ENCODE results near the gene SCRG1. TPM values are rescaled to one million over a fixed set of nuclear protein-coding genes. Genes with fewer than 3 reads are reported as not detected.

SCRG1 gene
- total and polyA plus RNA-seq, 2 donors (not counting 3 experiments of a cell fraction or from before 2014, with no cell fraction given) = not detected

DNA sequence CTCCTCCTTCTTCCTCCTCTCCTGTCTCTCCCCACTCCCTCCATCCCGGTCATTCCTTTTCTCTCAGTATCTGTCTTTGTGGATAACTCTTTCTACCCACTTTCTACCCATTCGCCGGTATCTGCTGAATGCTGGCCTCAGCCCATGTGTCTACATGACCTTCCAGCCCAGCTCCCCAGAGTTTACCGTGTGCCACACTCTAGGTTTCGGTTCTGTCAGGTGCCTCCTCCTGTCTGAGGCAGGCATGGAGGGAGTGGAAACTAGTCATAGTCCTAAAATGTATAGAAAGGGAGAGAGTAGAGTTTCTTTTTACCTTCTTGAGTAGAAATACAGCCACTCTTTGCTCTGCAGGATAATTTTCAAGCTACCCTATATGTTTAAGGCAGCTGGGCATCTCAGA is 33.5 kb upstream of the SCRG1 start:
- DNase-seq (ENCODE audit: low read depth, low spot score) = no peak
- CTCF ChIA-PET = no interaction called here
- dilution Hi-C loops (cut with MboI; ENCODE audit: extremely low pct_ligation_motif_present, low sequenced_read_pairs) = no loop called here

DNA sequence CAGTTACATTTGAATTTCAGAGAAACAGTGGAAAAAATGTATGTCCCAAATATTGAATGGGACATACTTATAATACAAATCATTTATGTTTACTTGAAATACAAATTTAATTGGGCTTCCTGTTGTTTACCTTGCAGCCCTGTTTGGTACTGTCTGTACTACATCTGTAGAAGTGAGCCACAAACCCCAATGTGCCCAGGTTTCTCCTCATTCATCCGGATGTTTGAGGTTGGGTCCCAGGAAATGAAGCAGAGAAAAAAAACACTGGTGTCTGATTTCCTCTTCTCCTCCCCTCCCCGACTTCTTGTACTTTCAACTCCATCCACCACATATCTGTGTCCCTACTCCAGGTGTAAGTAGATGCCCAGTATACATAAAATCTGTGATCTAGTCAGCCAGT is 27.1 kb upstream of the SCRG1 start:
- no peak for DNase-seq (ENCODE audit: low read depth, low spot score)
- no peak for FAIRE-seq
- H3K27me3 ChIP-seq (ENCODE audit: control insufficient read depth in 2 of 2, insufficient read depth in 2 of 2, low read length in 2 of 2) = no peaks in the 10 kb centered on the region
- no peak overlapping the region for H3K4me3 ChIP-seq (replicated peaks in 1 of 3; ENCODE audit: insufficient read depth in 1 of 3, low read depth in 1 of 3, low read length in 3 of 3)
- no peak overlapping the region for H2AFZ ChIP-seq (ENCODE audit: low read depth, low read length)
- H4K20me1 ChIP-seq (replicated peaks; ENCODE audit: control insufficient read depth, extremely low read depth, insufficient read depth, low read length) = no peaks in the 10 kb centered on the region
- H3K4me1 ChIP-seq (ENCODE audit: control insufficient read depth, extremely low read depth, insufficient read depth, low read length) = no peaks in the 10 kb centered on the region
- no peaks in the 10 kb centered on the region for H3K9me1 ChIP-seq (replicated peaks; ENCODE audit: control insufficient read depth, extremely low read depth, insufficient read depth, low read length)
- dilution Hi-C loops (cut with MboI; ENCODE audit: extremely low pct_ligation_motif_present, low sequenced_read_pairs) (no loop called here), intact Hi-C loops (cut with micrococcal nuclease) (no loop called here)
- no peak overlapping the region for H3K9ac ChIP-seq (replicated peaks; ENCODE audit: extremely low read depth, insufficient read depth, low read length)
- no peak overlapping the region for H3K4me2 ChIP-seq (ENCODE audit: insufficient read depth, low read length)
- H3K27ac ChIP-seq (ENCODE audit: insufficient read depth, low read depth, low read length) = no peak overlapping the region
- ChIA-PET POLR2A (no interaction called here), CTCF (interaction anchor here (0.9 to 1.0 kb wide), 4 partner anchors 10 to 125 kb away, joined by 3 to 4 read pairs (median 3); no protein-coding TSS in a partner anchor)
- no TSS peak for BruUV-seq (replicated peaks)
- no peaks in the 10 kb centered on the region for H3K79me2 ChIP-seq (ENCODE audit: control insufficient read depth, insufficient read depth, low read length)
- no peaks in the 10 kb centered on the region for H3K9me3 ChIP-seq (replicated peaks; ENCODE audit: control insufficient read depth, insufficient read depth, low read length)
- no peak for TF ChIP-seq EZH2 (IDR thresholded peaks at IDR 0.05; ENCODE audit: borderline replicate concordance, low read depth, low read length, severe bottlenecking)
- TF ChIP-seq FOS (IDR thresholded peaks at IDR 0.05; ENCODE audit: borderline replicate concordance, insufficient read depth, low read length) = no peak
- no peak for TF ChIP-seq JUN (IDR thresholded peaks at IDR 0.05; ENCODE audit: borderline replicate concordance, insufficient read depth, insufficient read length, low read depth)
- no peak for TF ChIP-seq GATA2 (IDR thresholded peaks at IDR 0.05; ENCODE audit: insufficient read depth, insufficient read length, low read depth, low read length)
- TF ChIP-seq, protein P1, sequence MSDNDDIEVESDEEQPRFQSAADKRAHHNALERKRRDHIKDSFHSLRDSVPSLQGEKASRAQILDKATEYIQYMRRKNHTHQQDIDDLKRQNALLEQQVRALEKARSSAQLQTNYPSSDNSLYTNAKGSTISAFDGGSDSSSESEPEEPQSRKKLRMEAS (IDR thresholded peaks at IDR 0.05; ENCODE audit: insufficient read depth, insufficient read length) = no peak
- no peak for TF ChIP-seq POLR2AphosphoS5 (IDR thresholded peaks at IDR 0.05; ENCODE audit: insufficient read depth, low read depth, low read length)
- TF ChIP-seq MYC (IDR thresholded peaks at IDR 0.05; ENCODE audit: low read depth, low read length) = no peak
- no peak for TF ChIP-seq POLR2A (IDR thresholded peaks at IDR 0.05; ENCODE audit: low read depth, low read length)
- TF ChIP-seq, protein P2, sequence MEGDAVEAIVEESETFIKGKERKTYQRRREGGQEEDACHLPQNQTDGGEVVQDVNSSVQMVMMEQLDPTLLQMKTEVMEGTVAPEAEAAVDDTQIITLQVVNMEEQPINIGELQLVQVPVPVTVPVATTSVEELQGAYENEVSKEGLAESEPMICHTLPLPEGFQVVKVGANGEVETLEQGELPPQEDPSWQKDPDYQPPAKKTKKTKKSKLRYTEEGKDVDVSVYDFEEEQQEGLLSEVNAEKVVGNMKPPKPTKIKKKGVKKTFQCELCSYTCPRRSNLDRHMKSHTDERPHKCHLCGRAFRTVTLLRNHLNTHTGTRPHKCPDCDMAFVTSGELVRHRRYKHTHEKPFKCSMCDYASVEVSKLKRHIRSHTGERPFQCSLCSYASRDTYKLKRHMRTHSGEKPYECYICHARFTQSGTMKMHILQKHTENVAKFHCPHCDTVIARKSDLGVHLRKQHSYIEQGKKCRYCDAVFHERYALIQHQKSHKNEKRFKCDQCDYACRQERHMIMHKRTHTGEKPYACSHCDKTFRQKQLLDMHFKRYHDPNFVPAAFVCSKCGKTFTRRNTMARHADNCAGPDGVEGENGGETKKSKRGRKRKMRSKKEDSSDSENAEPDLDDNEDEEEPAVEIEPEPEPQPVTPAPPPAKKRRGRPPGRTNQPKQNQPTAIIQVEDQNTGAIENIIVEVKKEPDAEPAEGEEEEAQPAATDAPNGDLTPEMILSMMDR (IDR thresholded peaks at IDR 0.05; ENCODE audit: extremely low read depth in 1 of 2, insufficient read depth in 1 of 2, low read depth in 1 of 2, low read length in 2 of 2) = no peak
- H3K36me3 ChIP-seq (ENCODE audit: control insufficient read depth in 2 of 2, extremely low read depth in 1 of 2, insufficient read depth in 2 of 2, low read length in 2 of 2) = no peaks in the 10 kb centered on the region

More for the DNA sequence above, 33.5 kb upstream of the SCRG1 start:
- H3K9ac ChIP-seq (replicated peaks; ENCODE audit: extremely low read depth, insufficient read depth, low read length) = no peak overlapping the region
- H3K4me2 ChIP-seq (ENCODE audit: insufficient read depth, low read length) = no peak overlapping the region
- no peak for FAIRE-seq
- no peaks in the 10 kb centered on the region for H3K9me3 ChIP-seq (replicated peaks; ENCODE audit: control insufficient read depth, insufficient read depth, low read length)
- no peaks in the 10 kb centered on the region for H4K20me1 ChIP-seq (replicated peaks; ENCODE audit: control insufficient read depth, extremely low read depth, insufficient read depth, low read length)
- POLR2A ChIA-PET = no interaction called here
- H3K36me3 ChIP-seq (ENCODE audit: control insufficient read depth in 2 of 2, extremely low read depth in 1 of 2, insufficient read depth in 2 of 2, low read length in 2 of 2) = no peaks in the 10 kb centered on the region
- H2AFZ ChIP-seq (ENCODE audit: low read depth, low read length) = no peak overlapping the region
- no TSS peak for BruUV-seq (replicated peaks)
- H3K9me1 ChIP-seq (replicated peaks; ENCODE audit: control insufficient read depth, extremely low read depth, insufficient read depth, low read length) = no peaks in the 10 kb centered on the region
- intact Hi-C loops (cut with micrococcal nuclease) = no loop called here
- no peak overlapping the region for H3K4me3 ChIP-seq (replicated peaks in 1 of 3; ENCODE audit: insufficient read depth in 1 of 3, low read depth in 1 of 3, low read length in 3 of 3)
- no peak for TF ChIP-seq POLR2AphosphoS5 (IDR thresholded peaks at IDR 0.05; ENCODE audit: insufficient read depth, low read depth, low read length)
- TF ChIP-seq, protein P2 (IDR thresholded peaks at IDR 0.05; ENCODE audit: extremely low read depth in 1 of 2, insufficient read depth in 1 of 2, low read depth in 1 of 2, low read length in 2 of 2) = no peak
- no peak overlapping the region for H3K27ac ChIP-seq (ENCODE audit: insufficient read depth, low read depth, low read length)
- H3K79me2 ChIP-seq (ENCODE audit: control insufficient read depth, insufficient read depth, low read length) = no peaks in the 10 kb centered on the region
- no peaks in the 10 kb centered on the region for H3K4me1 ChIP-seq (ENCODE audit: control insufficient read depth, extremely low read depth, insufficient read depth, low read length)
- peaks cover 2 to 4% of the 10 kb centered on the region in 2 experiments for H3K27me3 ChIP-seq (ENCODE audit: control insufficient read depth in 2 of 2, insufficient read depth in 2 of 2, low read length in 2 of 2)

Measured in endothelial cell of umbilical vein (primary cell).